ENCODE data around the gene KIAA0040. TPM values are rescaled to one million over a fixed set of nuclear protein-coding genes. Genes with fewer than 3 reads are reported as not detected.

Gene KIAA0040
- total RNA-seq, 1 experiment from 2014 or later = 5.0 TPM

DNA sequence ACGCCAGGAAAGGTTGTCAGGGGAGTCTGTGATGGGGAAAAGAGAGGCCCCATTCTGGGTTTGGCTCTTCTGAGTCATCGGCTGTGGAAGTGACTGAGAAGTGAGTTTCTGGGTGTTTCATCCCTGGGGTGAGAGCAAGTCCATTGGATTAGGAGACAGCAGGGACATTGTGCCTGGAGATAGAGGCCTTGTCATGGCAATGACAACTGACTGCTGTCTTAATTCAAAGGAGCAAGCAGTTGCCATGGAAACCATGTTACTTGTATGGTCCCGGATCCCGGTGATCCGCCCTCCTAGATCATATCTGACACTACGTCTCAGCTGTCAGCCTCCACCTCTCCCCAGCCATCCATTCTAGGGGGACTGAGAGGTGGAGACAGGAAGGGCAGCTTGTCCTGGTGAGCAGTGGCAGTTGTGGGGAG, 34.4 kb downstream of the KIAA0040 start:
- no peaks in the 10 kb centered on the region for H3K27me3 ChIP-seq (ENCODE audit: insufficient read depth, low read length)
- H3K79me2 ChIP-seq (ENCODE audit: insufficient read depth, low read length) = no peaks in the 10 kb centered on the region
- H4K8ac ChIP-seq (replicated peaks; ENCODE audit: insufficient read length, low read depth, low read length) = no peak overlapping the region
- H2BK15ac ChIP-seq (ENCODE audit: low read depth, low read length) = no peak overlapping the region
- no CpG with 5 or more reads among the region's 6 CpGs for WGBS (ENCODE audit: extremely low coverage, insufficient read length, low lambda C conversion rate)
- no peak overlapping the region for H3T11ph ChIP-seq (ENCODE audit: low read length)
- H3K23ac ChIP-seq (ENCODE audit: insufficient read length, low read depth, low read length) = no peak overlapping the region
- no peak overlapping the region for H3K56ac ChIP-seq (ENCODE audit: insufficient read length, low read depth, low read length)
- H3K4me1 ChIP-seq (ENCODE audit: insufficient read depth, low read length) = no peaks in the 10 kb centered on the region
- no peak overlapping the region for H3K27ac ChIP-seq (ENCODE audit: insufficient read length, low read depth, low read length)
- H4K5ac ChIP-seq (ENCODE audit: insufficient read length, low read depth, low read length) = no peak overlapping the region
- DNase-seq = no peak
- H2BK20ac ChIP-seq (ENCODE audit: low read depth, low read length, poor library complexity, severe bottlenecking) = no peak overlapping the region
- TF ChIP-seq, protein P1, sequence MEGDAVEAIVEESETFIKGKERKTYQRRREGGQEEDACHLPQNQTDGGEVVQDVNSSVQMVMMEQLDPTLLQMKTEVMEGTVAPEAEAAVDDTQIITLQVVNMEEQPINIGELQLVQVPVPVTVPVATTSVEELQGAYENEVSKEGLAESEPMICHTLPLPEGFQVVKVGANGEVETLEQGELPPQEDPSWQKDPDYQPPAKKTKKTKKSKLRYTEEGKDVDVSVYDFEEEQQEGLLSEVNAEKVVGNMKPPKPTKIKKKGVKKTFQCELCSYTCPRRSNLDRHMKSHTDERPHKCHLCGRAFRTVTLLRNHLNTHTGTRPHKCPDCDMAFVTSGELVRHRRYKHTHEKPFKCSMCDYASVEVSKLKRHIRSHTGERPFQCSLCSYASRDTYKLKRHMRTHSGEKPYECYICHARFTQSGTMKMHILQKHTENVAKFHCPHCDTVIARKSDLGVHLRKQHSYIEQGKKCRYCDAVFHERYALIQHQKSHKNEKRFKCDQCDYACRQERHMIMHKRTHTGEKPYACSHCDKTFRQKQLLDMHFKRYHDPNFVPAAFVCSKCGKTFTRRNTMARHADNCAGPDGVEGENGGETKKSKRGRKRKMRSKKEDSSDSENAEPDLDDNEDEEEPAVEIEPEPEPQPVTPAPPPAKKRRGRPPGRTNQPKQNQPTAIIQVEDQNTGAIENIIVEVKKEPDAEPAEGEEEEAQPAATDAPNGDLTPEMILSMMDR (conservative IDR thresholded peaks at IDR 0.05) = no peak
- H2AFZ ChIP-seq (ENCODE audit: low read length) = no peak overlapping the region
- H3K9ac ChIP-seq (ENCODE audit: extremely low read depth, insufficient read length, low read length) = no peak overlapping the region
- peaks cover 8% of the 10 kb centered on the region for H3K27me3 Mint-ChIP-seq (ENCODE audit: low read depth)
- H2AK5ac ChIP-seq (ENCODE audit: insufficient read length, low read length) = no peak overlapping the region
- H3K14ac ChIP-seq (ENCODE audit: insufficient read depth, low read length) = no peak overlapping the region
- no peaks in the 10 kb centered on the region; a peak in 1 of 5 replicates for H3K9me3 Mint-ChIP-seq
- H3K4ac ChIP-seq (ENCODE audit: low read depth, low read length) = no peak overlapping the region
- H3K4me2 ChIP-seq (ENCODE audit: insufficient read depth, insufficient read length, low read length) = no peak overlapping the region
- H4K20me1 ChIP-seq (ENCODE audit: control insufficient read depth, insufficient read depth, insufficient read length) = no peaks in the 10 kb centered on the region
- H3K79me1 ChIP-seq (ENCODE audit: insufficient read depth, low read depth, low read length, poor library complexity, severe bottlenecking) = no peaks in the 10 kb centered on the region
- H3K4me3 Mint-ChIP-seq = no peak overlapping the region
- no peak overlapping the region for H2BK5ac ChIP-seq (ENCODE audit: insufficient read length, low read length)
- no peak overlapping the region for H2BK12ac ChIP-seq (ENCODE audit: insufficient read length, low read depth, low read length)
- no peak overlapping the region for H2BK120ac ChIP-seq (ENCODE audit: low read depth, low read length, poor library complexity, severe bottlenecking)
- no peak overlapping the region; a peak in 1 of 7 replicates for H3K27ac Mint-ChIP-seq
- peaks cover 0 to 7% (median 4%) of the 10 kb centered on the region in 3 experiments; a peak in 4 of 7 replicates for H3K36me3 Mint-ChIP-seq (ENCODE audit: insufficient read depth in 1 of 3, low read depth in 3 of 3)
- H3K4me1 Mint-ChIP-seq = peaks cover 0 to 3% of the 10 kb centered on the region in 2 experiments; a peak in 2 of 4 replicates
- no peak overlapping the region for H3K18ac ChIP-seq (ENCODE audit: insufficient read length, low read depth, low read length)
- no peaks in the 10 kb centered on the region for H3K23me2 ChIP-seq (ENCODE audit: insufficient read length, low read depth, low read length, poor library complexity, severe bottlenecking)
- no peak overlapping the region for H4K91ac ChIP-seq (ENCODE audit: insufficient read length, low read depth, low read length)
- no peaks in the 10 kb centered on the region for H3K9me3 ChIP-seq (ENCODE audit: control insufficient read depth, low read depth, low read length)

Data from H9 (cell line).